Measurements from ENCODE around the gene R3HDM2. TPM values are rescaled to one million over a fixed set of nuclear protein-coding genes. Genes with fewer than 3 reads are reported as not detected.
A peak's percentile ranks its signal among the peaks of the same experiment; 100 is the strongest.

The R3HDM2 gene
- total RNA-seq (67.3 TPM), polyA plus RNA-seq (ENCODE audit: insufficient read depth, low read depth, low replicate concordance) (16.5 TPM)
- long read RNA-seq, donor 1 = 0 reads
- long read RNA-seq, donor 2, partial matches to known transcripts = 0 of 1 reads
- long read RNA-seq, donor 2, other reads (novel, unspliced or antisense) = 0 of 1 reads
- long read RNA-seq, donor 3, partial matches to known transcripts = 28 of 37 reads
- long read RNA-seq, donor 3, other reads (novel, unspliced or antisense) = 9 of 37 reads
- long read RNA-seq, donor 4 = 0 reads
- long read RNA-seq, donor 5 = 0 reads
- long read RNA-seq, donor 6 = 0 reads
- long read RNA-seq, donor 7, full-length matches to known transcripts = 1 of 18 reads
- long read RNA-seq, donor 7, partial matches to known transcripts = 11 of 18 reads
- long read RNA-seq, donor 7, other reads (novel, unspliced or antisense) = 6 of 18 reads
- long read RNA-seq, donor 8 = 0 reads
- long read RNA-seq, donor 9 = 0 reads
- long read RNA-seq, donor 10, partial matches to known transcripts = 0 of 1 reads
- long read RNA-seq, donor 10, other reads (novel, unspliced or antisense) = 0 of 1 reads

DNA sequence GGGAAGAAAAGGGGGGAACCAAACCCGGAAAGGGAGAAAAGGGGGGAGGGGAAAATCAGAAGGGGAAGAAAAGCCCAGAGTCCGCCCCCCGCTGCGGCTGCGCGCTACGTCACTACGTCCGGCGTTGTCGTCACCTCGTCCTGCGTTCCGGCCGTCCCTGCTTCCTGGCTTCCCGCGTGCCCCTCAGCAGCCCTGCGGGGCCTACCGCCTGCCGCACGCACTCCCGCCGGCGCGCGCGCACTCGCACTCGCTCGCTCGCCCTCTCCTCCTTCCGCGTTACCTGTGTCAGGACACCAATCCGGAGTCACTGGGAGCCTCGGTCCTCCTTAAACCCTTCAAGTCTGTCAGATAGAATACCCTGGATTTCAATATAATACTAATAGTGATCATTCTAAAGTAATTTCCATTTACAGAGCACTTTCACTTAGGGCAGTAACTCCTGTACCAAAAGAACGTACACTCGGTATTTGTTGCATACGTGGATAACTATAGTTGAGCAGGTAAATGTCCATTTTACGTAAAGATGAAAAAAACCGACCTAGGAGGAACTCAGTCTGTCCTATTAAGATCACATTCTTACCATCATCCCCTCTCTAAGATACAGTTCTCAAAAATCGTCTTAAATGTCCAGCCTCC, at the start of gene R3HDM2:
Gene R3HDM2 (minus strand): TSS at position 113 of the 636 bp plus-strand sequence. CDS start 120,615 bp downstream, outside the sequence.
- Histone ChIP-seq H3K27me3 (ENCODE audit: control insufficient read depth, insufficient read depth, low read length) (no peaks in the 10 kb centered on the region), H3K9ac (ENCODE audit: low read length in 3 of 3) (peak within 1 kb of the TSS; percentile 68 to 99 (median 88)), H3K4me3 (ENCODE audit: low read length in 3 of 3) (peak within 1 kb of the TSS; percentile 84 to 87 (median 87)), H3K9me3 (ENCODE audit: control insufficient read depth in 2 of 3, insufficient read depth in 1 of 3, low read length in 3 of 3) (no peaks in the 10 kb centered on the region), H3K27ac (ENCODE audit: low read depth in 2 of 2, low read length in 2 of 2) (peak within 1 kb of the TSS; percentile 93 to 96), H3K36me3 (ENCODE audit: control insufficient read depth in 2 of 3, insufficient read depth in 3 of 3, low read length in 3 of 3) (no peaks in the 10 kb centered on the region), H3K4me1 (ENCODE audit: control insufficient read depth in 2 of 3, insufficient read depth in 2 of 3, low read depth in 1 of 3, low read length in 3 of 3) (peaks cover 0 to 9% (median 2%) of the 10 kb centered on the region in 3 donors)
- FAIRE-seq = no peak
- intact Hi-C loops (cut with DNase I) = no loop called here
- peak; percentile 96 to 99 (median 97) for DNase-seq
- TF ChIP-seq, protein P1, sequence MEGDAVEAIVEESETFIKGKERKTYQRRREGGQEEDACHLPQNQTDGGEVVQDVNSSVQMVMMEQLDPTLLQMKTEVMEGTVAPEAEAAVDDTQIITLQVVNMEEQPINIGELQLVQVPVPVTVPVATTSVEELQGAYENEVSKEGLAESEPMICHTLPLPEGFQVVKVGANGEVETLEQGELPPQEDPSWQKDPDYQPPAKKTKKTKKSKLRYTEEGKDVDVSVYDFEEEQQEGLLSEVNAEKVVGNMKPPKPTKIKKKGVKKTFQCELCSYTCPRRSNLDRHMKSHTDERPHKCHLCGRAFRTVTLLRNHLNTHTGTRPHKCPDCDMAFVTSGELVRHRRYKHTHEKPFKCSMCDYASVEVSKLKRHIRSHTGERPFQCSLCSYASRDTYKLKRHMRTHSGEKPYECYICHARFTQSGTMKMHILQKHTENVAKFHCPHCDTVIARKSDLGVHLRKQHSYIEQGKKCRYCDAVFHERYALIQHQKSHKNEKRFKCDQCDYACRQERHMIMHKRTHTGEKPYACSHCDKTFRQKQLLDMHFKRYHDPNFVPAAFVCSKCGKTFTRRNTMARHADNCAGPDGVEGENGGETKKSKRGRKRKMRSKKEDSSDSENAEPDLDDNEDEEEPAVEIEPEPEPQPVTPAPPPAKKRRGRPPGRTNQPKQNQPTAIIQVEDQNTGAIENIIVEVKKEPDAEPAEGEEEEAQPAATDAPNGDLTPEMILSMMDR (IDR thresholded peaks at IDR 0.05; ENCODE audit: borderline replicate concordance, extremely low read depth, insufficient read depth) = no peak

DNA sequence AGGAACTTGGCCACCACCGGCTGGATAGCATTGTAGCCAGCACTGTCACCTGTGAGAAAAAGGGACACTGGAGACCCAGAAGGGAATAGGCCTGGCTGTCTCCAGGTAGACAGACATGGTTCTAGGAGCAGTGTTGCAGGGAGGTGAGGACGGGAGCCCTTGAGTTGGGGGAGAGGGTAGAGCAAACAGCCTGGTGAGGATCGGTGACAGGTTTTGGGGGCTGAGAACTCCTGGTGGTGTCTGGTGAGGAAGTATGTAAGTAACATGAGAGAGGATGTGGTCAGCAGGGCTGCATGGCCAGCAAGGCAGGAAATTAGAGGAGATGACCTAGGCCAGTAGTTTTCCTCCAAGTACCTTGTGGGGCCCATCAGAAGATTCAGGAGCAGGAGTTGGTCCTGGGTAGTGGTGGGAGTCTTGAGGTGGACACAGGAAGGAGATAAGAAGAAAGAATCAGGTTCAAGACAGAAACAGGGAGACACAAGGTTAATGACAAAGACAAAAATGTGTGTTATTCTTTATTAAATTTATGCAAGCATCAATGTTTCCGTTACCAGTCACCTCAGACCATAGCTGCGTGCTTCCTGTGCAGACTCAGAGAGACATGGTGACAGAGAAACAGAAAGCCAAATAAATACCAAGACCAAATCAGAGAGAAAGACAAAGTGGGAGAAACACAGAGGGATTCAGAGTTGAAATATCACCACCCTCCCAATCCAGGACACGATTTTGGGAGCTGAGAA, 48.7 kb upstream of the R3HDM2 start, which contains the start of gene ARHGAP9:
Gene ARHGAP9 (minus strand): TSS at position 491 of the 740 bp plus-strand sequence. CDS start 460 bp downstream, at position 31.
- TF ChIP-seq, protein P1 (IDR thresholded peaks at IDR 0.05; ENCODE audit: borderline replicate concordance, extremely low read depth, insufficient read depth) = no peak
- Histone ChIP-seq H3K36me3 (ENCODE audit: control insufficient read depth in 2 of 3, insufficient read depth in 3 of 3, low read length in 3 of 3) (no peaks in the 10 kb centered on the region), H3K9ac (ENCODE audit: low read length in 3 of 3) (no peak within 1 kb of the TSS), H3K4me3 (ENCODE audit: low read length in 3 of 3) (no peak within 1 kb of the TSS), H3K4me1 (ENCODE audit: control insufficient read depth in 2 of 3, insufficient read depth in 2 of 3, low read depth in 1 of 3, low read length in 3 of 3) (peaks cover 0 to 18% (median 0%) of the 10 kb centered on the region in 3 donors), H3K27ac (ENCODE audit: low read depth in 2 of 2, low read length in 2 of 2) (peak within 1 kb of the TSS in 1 of 2 donors; percentile 60), H3K9me3 (ENCODE audit: control insufficient read depth in 2 of 3, insufficient read depth in 1 of 3, low read length in 3 of 3) (no peaks in the 10 kb centered on the region), H3K27me3 (ENCODE audit: control insufficient read depth, insufficient read depth, low read length) (peaks cover 16% of the 10 kb centered on the region)
- intact Hi-C loops (cut with DNase I) = no loop called here
- no peak for DNase-seq
- no peak for FAIRE-seq

DNA sequence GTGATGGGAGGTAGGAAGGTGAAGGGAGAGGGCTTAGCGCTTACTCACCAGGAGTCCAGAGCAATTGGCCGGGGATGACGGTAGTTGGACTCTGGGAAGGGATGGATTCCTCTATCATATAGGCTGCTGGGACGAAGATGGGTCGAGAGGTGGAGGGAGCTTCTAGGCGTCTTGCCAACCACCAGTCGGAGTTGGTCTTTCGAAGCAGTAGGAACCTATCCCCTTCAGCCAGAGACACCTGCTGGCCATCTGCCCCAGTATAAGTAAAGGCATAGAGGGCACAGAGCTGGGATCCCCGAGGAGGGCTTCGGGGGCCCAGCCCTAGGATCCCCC, 48.2 kb upstream of the R3HDM2 start:
- no peaks in the 10 kb centered on the region for H3K36me3 ChIP-seq (ENCODE audit: control insufficient read depth in 2 of 3, insufficient read depth in 3 of 3, low read length in 3 of 3)
- no peak overlapping the region for H3K4me3 ChIP-seq (ENCODE audit: low read length in 3 of 3)
- H3K9ac ChIP-seq (ENCODE audit: low read length in 3 of 3) = no peak overlapping the region
- peak overlapping the region in 1 of 2 donors; percentile 59 for H3K27ac ChIP-seq (ENCODE audit: low read depth in 2 of 2, low read length in 2 of 2)
- H3K9me3 ChIP-seq (ENCODE audit: control insufficient read depth in 2 of 3, insufficient read depth in 1 of 3, low read length in 3 of 3) = no peaks in the 10 kb centered on the region
- FAIRE-seq = no peak
- intact Hi-C loops (cut with DNase I) = no loop called here
- peaks cover 0 to 18% (median 0%) of the 10 kb centered on the region in 3 donors for H3K4me1 ChIP-seq (ENCODE audit: control insufficient read depth in 2 of 3, insufficient read depth in 2 of 3, low read depth in 1 of 3, low read length in 3 of 3)
- TF ChIP-seq, protein P1 (IDR thresholded peaks at IDR 0.05; ENCODE audit: borderline replicate concordance, extremely low read depth, insufficient read depth) = no peak
- DNase-seq = no peak
- peaks cover 20% of the 10 kb centered on the region for H3K27me3 ChIP-seq (ENCODE audit: control insufficient read depth, insufficient read depth, low read length)
